ENCODE data around the gene CILP2.

The CILP2 gene

DNA sequence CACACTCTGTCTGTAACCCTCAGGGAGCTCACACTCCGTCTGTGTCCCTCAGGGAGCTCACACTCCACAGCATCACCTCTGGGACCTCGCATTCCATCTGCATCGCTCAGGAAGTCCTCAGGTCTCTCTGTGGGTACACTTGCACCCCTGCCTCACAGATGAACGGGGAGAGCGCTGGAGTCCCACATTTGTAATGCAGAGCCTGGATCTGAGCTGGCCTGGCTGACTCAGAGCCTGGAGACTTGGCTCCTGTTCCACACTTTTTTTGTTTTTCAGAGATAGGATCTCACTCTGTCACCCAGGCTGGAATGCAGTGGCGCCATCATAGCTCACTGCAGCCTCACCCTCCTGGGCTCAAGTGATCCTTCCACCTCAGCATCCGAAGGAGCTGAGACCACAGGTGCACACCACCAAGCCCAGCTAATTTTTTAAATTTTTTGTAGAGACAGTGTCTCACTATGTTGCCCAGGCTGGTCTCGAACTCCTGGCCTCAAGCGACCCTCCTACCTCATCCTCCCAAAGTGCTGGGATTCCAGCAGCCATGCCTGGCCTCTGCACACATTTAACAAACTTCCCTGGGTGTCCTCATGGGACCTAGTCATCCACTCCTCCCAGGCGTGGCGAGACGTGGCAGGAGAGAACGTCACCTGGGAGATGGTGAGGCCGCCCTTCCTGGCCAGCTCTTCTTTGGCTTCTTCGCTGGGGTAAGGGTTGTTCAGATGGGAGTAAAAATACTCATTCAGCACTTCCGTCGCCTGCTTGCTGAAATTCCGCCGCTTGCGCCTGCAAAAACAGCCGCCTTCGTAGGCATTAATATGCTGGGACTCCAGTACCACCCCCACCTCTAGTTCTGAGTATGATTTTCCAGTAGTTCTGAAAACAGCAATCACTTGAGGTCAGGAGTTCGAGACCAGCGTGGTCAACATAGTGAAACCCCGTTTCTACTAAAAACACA lies 31.0 kb downstream of the CILP2 start:
- DNase-seq = no peak

DNA sequence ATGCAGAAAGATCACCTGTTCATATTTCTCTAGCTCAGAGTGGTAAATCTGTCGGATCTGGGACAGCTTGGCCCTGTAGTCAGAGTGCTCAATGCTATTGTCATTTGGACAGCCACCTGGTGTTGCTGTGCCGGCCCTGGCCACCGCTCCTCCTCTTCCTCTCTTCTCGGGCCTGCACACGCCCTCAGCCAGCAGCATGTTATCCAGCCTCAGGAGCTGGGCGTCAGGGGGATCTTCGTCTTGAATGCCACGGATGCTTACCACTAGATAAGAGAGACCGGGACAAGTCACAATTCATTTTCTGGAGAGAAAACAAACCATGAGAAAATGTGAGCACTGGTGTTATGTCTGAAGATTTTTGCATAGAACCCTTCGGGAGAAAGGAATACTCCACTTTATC lies 32.5 kb downstream of the CILP2 start:
- no peak for DNase-seq

DNA sequence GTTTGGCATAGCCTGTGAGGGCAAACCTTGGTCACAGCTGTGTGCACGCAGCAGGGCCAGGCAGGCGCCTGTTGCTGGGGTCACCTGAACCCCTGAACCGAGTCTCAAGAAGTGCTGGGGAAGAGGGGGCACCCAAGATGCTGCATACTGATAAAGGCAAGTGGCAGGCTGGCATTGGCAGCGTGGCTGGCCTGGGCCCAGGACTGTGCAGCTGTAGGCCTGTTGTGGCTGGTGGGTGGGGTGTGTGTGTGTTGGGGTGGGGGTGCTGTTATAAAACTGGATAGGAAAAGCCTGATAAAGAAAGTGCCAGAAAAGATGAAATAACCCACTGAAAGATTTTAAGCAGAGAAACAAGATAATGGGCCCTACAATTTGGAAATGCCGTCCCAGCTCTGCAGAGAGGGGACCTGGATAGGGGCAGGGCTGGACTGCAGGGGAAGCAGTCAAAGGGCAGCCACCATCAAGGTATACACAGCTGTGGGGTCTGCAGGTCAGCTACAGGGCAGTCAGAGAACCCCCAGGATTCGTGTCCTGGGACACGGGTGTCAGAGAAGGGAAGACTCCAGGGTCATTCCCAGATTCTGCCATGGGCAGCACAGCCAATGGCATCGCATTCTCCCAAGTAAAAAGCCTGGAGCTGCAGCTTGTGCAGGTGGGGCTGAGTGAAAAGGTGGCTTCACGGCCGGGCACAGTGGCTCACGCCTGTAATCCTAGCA lies 33.2 kb downstream of the CILP2 start:
- no peak for DNase-seq

DNA sequence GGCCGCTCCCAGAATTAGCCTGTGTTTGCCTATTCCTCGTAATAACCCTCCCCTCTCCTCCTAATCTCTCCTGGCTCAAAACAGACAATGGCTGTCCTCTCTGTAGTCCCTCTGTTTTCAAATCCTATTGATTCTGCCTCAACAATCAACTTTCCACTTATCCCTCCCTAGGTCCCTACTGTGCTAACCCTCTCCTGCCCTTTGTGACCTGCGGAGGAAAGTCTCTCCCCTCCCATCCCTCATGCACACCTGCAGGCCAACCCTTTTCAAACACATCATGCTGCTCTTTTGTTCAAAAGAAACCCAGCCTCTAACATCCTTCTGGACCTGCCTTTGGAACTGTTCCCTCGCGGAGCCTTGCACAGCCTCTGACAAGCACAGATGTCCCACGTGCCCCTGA lies 37.3 kb downstream of the CILP2 start:
- DNase-seq = no peak

DNA sequence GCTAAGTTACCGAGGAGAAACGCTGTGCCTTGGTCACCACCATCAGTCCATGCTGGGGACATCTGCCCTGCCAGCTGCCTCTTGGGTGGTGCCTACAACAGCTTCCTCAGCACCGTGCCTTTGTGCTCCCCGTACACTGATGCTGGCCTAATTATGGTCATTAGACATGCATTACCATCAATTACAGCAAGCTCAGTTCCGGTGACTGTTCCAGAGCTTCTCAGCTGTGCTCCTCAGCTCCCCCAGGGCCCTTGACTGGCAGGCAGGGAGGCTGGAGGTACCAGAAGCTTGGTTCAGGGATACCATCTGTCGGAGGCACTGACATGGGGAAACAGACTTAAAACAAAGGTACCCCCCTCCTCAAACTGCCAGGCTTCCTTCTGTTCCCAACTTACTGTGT lies 40.2 kb downstream of the CILP2 start:
- no peak for DNase-seq

DNA sequence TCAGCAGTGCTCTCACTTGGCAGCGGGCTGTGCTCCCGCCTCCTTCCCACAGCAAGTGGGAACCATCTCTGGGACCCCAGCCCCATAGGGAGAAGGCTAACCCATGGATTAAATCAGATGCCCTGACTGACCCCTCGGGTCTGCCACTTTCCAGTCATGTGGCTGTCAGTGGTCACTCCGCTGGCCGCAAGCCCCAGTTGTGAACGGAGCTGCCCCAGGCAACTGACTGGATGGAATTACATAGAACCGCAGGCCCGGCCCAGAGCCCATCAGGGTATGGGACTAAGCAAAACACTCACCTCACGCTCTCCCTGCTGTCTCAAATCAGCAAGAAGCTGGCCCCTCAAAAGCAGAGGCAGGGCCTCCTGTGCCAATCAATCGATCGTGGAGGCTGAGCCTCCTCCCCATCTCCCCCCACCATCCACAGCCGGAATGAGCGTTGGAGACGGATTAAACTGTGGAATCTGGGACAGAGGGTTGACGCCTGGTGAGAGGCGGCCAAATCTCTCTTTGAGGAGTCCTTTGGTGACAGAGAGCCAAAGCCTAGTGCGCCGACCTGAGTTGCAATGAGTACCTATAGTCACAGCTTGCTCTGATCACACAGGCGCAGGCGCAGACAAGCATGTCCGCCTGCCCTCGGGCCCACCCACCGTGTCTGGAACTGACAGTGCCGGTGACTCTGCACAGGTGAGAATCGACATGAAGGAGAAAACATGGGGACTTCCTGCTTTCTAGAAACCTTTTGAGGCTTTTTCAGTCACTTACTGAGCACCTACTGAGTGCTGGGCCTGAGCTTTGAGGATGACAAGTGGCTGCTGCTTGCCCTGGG lies 41.7 kb downstream of the CILP2 start:
- no peak for DNase-seq

DNA sequence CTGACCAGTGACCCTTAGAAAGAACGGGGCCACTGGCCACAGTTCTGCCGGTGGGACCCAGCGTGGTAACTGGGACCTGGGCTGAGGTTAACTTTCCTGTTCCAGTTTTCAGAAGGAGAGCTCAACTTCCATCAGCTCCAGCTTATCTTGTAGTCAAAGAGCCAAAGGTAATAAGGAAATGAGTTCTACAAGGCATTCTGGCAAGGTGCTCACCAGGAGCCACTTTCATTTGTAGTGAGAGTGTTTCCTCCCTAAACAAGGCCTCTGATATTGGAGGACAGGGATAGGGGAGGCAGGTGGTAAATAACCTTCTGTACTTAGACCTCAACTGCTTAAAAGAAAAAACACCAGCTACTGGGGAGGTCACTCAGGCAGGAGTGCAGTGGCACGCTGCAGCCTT lies 42.4 kb downstream of the CILP2 start:
- no peak for DNase-seq

DNA sequence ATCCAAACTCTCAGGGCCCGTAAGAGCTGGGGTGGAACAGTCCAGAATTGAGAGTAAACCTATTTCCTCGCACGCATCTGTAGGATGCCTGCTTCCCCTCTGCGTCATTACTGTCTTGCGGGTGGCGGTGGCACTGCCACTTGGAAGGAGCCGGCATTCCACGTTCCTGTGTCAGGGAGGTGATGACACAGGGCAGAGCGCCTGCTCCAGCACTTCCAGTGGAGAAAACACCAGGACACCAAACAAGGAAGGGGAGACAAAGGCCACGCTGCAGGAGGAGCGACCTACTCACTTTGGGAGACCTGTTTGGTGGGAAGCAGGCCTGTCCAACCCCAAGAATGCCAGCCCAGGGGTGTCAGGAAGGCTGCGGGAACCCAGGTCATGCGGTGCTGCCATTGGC lies 43.3 kb downstream of the CILP2 start:
- DNase-seq = no peak

DNA sequence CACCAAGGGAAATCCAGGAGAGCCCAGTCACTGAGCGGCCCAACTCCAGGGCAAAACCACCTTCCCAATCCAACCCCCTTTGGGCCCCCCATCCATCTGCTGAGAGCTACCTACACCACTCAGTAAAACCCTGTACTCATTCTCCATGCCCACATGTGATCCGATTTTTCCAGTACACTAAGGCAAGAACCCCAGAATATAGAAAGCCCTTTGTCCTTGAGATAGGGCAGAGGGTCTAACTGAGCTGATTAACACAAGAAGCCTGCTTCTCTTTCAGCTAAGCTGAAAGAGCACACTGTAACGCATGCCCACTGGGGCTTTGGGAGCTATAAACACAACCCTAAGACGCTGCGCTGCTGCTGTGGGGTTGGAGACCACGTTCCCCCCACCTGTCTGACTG lies 44.4 kb downstream of the CILP2 start:
- DNase-seq = no peak

DNA sequence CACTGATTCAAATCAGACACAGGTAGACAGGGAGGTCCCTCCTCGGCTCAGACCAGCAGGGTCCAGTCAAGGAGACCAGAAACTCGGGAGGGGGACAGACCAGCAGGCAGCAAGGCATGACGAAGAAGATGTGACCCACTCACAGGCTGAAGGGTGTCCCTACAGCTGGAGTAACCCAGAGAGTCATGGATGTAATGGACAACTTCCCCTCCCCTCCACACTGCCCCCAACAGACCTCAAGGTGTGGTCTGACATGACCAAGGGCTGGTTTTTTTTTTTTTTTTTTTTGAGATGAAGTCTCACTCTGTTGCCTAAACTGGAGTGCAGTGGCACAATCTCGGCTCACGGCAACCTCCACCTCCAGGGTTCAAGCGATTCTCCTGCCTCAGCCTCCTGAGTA lies 46.3 kb downstream of the CILP2 start:
- DNase-seq = no peak

DNA sequence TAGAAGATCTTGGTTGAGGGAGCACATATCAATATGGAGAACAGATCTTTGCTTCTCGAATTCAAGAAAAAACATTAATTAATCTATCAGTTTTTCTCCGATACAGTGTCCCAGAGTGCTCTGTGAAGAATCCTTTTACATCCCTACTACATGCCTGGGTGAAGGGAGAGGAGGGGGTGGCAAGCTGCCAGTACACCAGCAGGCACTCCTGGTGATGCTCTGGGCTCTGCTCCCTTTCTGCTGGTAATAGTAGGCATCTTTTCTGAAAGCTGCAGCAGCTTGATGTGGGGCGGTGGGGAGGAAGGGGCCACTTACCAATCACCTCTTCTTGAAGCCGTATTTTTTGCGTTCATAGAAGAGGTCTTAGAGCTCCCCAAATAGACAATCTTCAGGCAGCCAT lies 49.7 kb downstream of the CILP2 start:
- DNase-seq = no peak

DNA sequence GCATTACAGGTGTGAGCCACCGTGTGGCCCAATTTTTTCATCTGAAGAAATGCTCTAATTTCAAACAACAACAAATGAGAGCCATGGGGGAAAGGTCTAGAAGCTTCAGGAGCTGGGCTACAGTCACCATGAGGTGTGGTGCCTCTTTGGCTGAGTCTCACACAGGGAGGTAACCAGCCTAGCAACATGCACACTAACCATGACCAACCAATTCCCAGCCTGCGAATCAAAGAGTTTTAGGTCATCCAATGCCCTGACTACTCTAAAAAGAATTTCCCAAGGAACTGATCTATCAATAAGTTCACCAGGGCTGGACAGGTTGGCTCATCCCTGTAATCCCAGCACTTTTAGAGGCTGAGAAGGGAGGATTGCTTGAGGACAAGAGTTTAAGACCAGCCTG lies 50.5 kb downstream of the CILP2 start:
- no peak for DNase-seq

DNA sequence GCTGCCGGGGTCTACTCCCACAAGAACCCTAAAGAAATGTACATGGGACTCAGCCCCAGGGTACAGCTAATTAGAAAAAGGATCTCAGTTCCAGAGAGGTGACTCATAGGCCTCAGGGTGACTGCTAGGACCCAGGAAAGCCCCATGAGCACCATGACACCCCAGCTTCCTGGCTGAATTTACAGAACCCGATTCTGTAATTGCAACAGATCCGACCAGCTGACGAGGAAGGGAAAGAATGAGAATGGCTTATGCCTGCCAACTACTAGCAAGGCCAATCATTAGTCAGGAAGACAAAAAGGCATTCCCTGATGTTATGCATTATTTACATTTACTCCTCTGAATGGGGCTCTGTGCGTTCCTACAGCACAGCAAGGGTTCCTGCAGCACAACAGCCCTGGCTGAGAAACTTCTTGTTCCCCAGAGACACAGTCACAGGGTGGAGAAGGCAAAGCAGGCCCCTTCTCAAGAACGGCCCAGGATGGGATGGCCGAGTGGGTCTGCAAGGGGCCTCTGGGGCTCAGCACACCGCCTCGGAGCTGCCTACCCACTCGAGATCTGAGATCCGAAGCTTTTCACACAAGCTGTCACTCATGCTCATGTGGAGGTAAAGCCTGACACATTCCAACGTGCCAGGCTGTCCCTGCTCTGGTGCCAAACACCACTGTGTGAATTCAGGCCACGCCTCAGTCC lies 53.2 kb downstream of the CILP2 start:
- peak; percentile 84 for DNase-seq

DNA sequence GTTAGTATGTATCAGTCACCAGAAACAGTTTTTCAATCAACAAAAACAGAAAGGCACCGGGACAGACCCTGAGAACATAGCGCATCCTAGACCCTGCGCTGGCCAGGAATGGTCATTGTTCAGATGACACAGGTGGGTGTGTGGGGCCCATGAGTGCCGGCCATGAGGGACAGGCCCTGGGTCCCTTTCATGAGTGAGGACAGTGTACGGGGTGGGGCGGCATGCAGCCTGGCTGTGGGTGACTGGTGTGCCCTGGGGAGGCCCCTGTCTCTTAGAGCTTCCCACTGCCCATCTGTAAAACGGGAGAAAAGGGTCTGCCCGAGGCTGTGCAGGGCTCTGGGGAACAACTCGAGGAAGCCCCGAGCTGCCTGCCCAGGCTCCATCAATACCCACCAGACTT lies 54.6 kb downstream of the CILP2 start:
- no peak for DNase-seq

DNA sequence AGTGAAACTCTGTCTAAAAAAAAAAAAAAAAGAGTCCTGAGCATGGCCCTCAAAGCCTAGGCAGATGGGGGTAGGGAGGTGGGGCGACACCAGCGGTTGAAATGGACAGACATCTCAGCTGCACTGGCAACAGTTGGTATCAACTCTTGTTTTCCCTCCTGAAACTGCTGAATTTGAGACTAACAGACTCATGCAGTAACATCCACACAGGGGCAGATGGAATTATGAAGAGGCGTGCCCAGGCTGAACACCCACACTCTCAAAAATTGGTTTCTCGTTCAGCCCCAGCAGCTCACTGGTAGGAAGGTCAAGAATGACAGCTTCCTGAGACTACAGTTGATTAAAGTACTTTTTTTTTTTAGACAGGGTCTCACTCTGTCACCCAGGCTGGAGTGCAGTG lies 56.3 kb downstream of the CILP2 start:
- DNase-seq = no peak

DNA sequence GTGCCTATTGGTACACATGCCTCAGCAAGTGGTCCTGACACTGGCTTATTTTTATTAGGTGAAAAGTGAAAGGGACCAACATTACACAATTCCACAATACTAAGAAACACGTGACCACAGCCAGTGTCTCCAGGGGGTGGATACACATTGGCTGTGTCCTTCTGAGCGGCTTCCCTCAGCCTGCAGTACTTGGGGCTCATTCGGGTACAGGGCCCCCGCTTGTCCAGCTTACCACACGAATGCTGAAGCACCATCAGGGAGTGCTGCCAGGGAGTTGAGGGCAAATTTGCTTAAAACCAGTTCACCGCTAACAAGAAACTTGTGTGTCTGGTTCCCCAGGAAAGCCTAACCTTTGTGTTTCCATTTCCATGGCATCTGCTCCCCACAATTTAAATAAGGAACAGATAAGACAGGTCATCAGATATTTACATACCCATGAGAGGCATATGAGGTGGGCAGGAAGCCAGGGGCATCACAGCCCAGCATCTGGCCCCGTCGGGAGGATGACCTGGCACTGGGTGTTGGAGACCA lies 57.2 kb downstream of the CILP2 start:
- no peak for DNase-seq
